AG09319 (cell line): Measurements from ENCODE around the gene PCBP4.

Source experiments
- DNase-seq: peaks from one replicate; pipeline ENCODE4 v3.0.0-alpha.2; 2010; ENCODE audit warnings: low read depth; ENCODE audit errors: extremely low read depth
- TF ChIP-seq, protein P1 (sequence below): IDR thresholded peaks from 2 replicates; pipeline ENCODE4 v1.5.1; 2011; ENCODE audit warnings: low read depth, mild to moderate bottlenecking, inconsistent platforms, low read length, moderate library complexity

PCBP4 gene

DNA sequence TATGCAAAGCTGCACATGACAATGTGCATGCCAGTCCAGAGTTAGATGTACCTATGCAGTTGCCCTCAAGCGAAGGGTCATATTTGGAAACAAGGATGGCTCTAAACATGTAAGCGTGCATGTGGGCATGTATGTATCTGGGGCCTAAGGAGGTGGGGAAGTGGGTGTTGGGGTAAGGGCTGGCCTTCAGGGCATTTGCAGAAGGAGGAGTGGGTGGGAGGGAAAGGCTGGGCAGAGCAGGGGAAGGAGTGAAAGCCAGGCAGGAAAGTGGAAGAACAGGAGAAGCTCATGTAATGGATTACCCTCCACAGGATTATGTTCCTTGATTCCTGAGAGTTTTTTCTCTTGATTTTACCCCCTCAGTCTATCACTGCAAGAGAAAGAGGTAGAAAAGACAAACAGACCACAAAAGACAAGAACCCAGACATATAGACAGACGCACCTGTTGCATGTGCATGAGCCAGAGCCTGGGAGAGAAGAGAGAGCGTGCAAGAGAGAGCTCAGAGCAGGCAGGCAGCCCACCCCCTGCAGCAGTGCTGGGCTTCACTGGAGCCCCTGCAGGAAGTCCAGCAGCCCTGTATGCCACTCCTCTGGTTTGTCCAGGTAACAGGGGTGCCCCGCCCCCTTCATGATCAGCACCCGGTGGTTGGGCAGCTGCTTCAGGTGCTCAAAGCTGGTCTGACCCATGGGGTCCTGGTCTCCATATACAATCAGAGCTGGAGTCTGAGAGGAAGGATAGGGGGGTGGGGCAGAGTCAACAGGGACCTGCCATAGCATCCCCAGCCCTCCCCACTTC is 1.8 kb upstream of the PCBP4 start:
- no peak for DNase-seq

DNA sequence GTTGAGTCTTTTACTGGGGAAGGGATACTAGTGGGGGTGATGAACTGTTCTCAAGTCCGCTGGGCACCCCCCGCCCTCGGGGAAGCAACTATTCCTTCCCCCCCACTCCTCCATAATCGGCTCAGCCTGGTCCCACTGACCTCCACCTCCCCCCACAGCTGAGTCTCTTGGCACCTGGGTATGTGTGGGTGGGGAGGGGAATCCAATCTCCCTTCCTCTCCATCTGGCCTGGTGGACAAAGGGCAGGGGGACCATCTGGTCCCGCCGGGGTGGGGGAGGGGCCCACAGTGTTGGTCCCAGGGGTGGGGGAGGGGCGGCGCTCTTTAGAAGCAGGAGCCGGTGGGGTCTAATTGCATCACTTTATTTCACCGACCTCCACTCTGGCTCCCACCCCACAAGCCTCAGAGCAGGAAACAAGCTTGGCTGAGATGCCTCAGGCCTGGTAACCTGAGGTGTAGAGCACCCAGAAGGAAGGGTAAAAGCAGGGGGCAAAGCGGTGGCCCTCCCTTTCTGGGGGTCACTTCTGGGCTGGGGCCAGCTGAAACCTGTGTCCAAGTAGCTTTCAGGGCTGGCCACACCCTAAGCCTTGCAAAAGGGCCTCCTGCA is 1.0 kb upstream of the PCBP4 start:
- DNase-seq: no peak
- TF ChIP-seq, protein P1, sequence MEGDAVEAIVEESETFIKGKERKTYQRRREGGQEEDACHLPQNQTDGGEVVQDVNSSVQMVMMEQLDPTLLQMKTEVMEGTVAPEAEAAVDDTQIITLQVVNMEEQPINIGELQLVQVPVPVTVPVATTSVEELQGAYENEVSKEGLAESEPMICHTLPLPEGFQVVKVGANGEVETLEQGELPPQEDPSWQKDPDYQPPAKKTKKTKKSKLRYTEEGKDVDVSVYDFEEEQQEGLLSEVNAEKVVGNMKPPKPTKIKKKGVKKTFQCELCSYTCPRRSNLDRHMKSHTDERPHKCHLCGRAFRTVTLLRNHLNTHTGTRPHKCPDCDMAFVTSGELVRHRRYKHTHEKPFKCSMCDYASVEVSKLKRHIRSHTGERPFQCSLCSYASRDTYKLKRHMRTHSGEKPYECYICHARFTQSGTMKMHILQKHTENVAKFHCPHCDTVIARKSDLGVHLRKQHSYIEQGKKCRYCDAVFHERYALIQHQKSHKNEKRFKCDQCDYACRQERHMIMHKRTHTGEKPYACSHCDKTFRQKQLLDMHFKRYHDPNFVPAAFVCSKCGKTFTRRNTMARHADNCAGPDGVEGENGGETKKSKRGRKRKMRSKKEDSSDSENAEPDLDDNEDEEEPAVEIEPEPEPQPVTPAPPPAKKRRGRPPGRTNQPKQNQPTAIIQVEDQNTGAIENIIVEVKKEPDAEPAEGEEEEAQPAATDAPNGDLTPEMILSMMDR: no peak

More for the DNA sequence above, 1.8 kb upstream of the PCBP4 start:
- TF ChIP-seq, protein P1: no peak

- TF ChIP-seq, protein P1: no peak
- no peak for DNase-seq
Observed at GRCh38 chr3:51966922-51967383, 301 bp downstream of the PCBP4 start.

DNA sequence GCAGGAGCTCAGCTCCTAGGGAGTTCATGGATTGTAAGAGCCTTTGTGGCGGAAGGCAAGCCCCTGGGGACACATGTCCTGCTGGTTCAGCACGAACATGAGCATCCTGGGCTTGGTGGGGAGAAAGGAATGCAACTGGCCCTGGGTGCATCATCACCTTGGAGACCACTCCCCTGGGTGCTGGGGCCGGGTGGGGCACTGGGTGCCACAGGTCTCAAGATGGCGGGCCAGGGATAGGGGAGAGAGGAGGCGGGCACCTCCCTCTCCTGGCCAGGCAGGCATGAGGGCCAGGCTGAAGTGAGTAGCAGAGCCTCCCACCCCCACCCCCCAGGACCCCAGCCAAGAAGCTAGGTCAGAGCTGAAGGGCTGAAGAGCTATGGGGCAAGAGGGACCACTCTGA is 768 bp downstream of the PCBP4 start:
- DNase-seq: no peak
- TF ChIP-seq, protein P1: no peak

DNA sequence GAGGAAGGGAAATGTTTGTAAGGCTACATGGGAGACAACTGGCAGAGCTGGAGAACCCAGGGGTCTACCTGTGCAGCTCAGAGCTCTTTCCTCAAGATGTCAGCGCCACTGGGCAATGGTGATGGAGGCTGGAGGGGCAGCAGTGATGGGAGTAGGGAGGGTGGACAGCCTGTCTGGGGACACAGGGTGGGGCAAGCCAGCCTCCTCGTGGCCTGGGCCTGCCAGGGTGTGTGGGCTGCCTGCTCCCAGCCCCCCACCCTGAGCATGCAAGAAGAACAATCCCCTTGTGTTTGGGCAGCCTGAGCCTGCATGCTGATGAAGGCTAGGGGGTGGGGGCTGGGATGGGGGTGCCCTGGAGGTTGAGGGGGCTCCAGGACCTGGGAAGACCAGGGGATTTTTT is 1.2 kb downstream of the PCBP4 start:
- no peak for DNase-seq
- TF ChIP-seq, protein P1: no peak

DNA sequence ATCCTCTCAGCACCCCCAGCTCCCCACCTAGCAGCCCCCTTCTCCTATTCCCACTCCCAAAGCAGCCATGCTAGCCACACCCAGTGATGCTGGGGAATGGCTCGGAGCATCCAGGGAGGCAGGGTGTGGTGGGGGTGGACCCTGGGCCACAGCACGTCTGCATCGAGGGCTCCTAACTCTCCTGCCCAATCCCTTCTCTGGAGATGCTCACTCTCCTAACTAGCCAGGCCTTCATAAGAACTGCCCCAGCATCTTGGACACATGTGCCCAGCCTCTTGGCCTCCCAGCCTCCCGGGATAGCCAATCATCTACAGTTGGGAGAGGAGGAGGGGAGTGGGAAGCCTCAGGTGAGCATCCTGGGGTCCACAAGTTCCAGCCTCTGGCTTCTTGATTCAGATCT is 2.7 kb downstream of the PCBP4 start:
- TF ChIP-seq, protein P1: no peak
- no peak for DNase-seq

DNA sequence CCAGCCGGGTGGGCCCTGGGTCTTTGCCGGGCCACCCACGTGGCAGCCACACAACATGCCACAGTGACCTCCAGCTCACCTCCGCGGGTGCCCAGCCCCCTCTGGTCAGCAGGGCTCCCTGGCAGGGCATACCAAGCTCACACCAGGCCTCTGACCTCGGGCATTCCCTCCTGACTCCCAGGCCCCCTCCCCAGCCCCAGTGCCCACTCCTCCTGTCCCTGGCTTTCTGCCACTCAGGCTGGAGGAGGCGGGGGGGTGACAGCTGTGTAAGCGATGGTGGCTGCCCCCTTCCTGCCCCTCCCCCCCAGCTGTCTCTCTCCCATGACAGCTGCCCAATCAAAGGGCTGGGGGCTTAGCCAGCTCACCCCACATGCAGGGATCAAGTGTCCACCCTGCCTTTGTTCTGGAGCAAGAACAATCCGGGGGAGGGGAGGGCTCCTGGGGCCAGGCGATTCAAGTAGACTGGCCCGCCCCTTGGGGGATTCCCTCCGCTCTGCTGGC is 3.3 kb downstream of the PCBP4 start:
- DNase-seq: no peak

More for the DNA sequence above, 3.3 kb downstream of the PCBP4 start:
- TF ChIP-seq, protein P1: no peak
